NCI-H128 (cell line): ENCODE data around the gene LPO.

Experiments used
- DNase-seq: peaks from one replicate; lab custom pipeline; 2025; ENCODE audit not compliant: unreplicated experiment; lab: John Stamatoyannopoulos, UW

Gene LPO

GRCh38 chr17:58228679-58229078 lies 9.7 kb upstream of the LPO start:
- no peak for DNase-seq

DNA sequence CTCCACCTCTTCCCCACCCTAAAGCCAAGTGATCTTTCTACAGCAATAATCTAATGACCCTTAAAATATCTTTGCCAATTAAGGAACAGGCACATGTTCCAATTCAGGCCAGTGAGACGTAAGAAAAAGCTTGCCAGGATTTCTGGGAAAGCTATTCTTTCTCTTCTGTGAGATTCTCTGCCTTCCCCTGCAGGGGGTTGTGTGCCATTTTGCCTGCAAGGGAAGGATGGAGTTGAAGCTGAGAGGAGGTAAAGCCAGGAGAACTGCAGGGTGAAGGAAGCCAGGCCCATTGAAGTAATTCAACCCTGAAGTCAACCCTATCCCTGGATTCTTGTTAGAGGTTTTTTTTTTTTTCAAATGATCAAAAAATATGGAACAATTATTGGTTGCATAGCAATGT lies 9.0 kb upstream of the LPO start:
- DNase-seq, result no peak

DNA sequence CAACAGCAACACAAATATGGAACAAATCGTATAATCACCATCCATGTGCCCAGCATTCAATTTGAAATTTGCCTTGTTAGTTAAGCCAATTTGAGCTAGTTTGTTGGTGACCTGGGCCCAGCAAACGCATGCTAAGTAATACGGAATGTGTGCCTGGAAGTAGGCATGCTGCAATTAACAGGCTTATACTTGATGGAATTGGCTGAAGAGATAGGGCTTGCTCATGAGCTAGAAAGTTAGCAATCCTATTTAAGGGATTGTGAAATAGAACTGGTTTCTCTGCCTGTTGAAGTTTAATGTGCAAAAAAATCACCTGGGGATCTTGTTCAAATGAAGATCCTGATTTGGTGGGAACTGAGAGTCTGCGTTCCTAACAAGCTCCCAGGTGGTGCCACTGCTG lies 8.5 kb upstream of the LPO start:
- no peak for DNase-seq

- DNase-seq, result no peak
These were observed 6.7 kb upstream of the LPO start for GRCh38 chr17:58231641-58232040.

GRCh38 chr17:58232707-58233156 lies 5.7 kb upstream of the LPO start:
- no peak for DNase-seq

DNA sequence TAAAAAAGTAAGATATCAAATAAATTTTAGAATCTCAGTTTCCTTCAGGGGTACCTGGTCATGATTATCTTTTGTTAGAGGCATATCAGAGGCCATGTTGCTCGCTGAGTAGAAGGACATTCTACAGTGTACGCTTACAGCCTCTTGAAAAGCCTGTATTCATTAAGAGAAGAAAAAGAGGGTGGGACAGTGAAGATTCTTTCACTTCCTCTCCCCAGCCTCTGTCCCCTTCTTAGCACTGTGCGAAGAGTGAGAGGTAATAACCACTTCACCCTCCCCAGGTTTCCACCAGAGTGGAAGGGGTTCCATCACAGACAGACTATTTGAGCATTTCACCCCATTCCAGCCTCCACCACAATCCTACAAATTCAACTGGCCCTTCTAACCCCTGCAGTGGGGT lies 4.8 kb upstream of the LPO start:
- DNase-seq, result no peak

DNA sequence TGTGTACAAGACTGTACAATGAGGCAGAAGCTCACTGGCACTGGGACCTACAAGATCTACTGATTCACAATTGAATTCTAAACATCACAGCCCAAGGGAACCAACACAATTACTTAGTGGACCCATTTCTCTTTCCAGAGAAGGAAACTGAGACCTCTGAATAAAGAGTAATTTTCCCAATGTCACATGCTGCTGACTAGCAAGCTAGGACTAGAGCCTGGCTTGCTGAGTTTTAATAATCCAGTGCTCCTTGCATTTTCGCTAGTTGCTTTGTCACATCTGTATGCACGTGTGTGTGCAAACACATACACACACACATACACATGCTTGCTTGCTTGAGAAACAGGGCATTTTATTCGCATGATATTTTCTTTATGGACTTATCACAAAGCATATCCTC lies 3.9 kb upstream of the LPO start:
- DNase-seq, result no peak

GRCh38 chr17:58235821-58236220 lies 2.6 kb upstream of the LPO start:
- no peak for DNase-seq

DNA sequence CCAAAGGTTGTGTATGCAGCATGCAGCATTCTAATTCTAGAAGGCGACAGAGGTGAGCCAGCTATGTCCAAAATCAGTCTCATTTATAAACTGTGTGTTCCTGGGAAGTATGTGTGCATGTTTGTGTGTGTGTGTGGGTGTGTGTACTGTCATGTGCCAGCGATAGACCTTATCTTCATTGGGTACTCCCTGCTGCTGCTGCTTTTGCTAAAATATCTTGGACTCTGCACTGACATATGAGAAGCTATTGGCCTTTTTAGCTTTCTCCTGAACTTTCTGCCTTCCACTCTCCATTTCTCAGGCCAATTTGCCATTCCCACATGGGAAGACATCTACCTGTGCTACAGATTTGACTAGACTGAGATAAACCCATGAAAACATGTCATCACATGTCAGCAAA lies 2.0 kb upstream of the LPO start:
- DNase-seq, result no peak

DNA sequence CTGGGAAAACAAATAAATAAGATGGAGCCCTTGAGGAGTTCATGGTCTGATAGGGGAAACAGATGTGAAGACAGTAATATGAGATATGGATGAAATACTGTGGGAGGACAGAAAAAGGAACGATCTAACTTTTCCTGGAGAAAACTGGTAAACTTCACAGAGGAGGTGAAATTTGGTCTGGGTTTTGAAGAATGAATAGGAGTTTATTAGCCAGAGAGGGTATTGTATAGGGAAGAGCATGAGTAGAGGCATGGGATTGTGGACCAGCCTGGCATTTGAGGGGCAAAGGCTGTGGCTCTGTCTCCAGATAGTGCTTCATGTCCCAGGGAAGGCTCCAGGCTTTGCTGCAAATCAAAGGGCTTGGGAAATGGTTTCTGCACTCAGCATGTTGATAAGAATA lies 1.6 kb downstream of the LPO start:
- DNase-seq, result no peak

DNA sequence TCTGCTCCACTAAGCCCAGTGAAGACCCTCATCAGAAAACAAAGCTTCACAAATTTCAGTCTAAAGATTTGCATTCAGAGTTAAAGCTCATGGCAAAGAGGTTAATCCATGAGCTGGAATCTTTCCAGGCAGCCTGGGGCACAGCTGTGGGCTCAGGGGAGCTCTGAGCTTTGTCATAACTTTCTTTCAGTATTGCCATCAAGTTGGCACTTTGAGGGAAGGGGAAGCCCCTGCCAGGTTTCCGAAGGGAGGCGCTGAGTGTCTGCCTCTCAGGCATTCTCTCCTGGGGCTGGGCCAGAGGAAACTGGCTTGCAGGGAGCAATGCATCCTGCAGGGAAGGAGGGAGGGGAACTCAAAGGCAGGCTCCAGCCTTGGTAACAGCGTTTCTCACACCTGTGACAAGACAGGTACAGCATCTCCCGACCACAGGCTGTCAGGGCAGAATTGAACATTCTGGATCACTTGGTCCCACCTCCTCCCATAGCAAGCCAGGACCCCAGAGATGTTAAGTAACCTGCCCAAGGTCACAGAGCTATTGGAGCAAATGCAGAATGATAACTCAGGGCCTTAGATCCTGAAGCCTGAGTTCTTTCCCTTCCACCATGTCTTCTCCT lies 3.9 kb downstream of the LPO start:
- DNase-seq, result no peak

- DNase-seq, result no peak
These were observed 6.6 kb downstream of the LPO start for GRCh38 chr17:58244963-58245362.

DNA sequence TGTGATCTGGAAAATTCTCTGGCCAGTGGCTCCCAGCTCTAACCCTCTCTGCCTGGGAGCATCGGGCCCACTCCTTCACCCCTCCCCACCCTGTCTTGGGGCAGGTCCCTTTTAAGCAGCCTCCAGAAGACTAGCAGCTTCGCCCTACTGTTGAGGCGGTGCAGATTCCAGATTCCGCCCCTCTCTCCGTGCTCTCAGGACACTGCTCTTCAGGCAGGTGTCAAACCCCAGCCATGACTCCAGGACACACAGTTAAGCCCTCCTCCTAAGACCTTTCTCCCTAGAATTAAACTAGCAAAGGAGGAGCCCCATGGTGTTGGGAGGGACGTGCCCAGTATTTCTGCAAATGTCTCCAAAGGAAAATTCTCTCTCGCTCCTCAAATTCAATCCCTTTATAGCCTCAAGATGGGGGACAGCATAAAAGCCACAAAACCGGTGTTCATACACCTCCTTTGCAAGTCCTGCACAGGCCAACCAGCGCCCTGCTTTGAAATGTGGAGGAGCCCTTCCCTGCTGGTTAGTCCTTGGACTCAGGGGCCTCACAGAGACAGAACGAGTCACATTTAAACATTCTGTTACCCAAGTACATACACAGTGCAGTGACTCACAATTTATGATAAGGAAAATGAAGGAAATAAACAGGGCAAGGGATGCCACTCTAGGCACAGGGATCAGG lies 7.2 kb downstream of the LPO start:
- no peak for DNase-seq

GRCh38 chr17:58246104-58246740 lies 7.8 kb downstream of the LPO start:
- DNase-seq, result no peak

- DNase-seq, result no peak
These were observed 8.4 kb downstream of the LPO start for GRCh38 chr17:58246781-58247180.

GRCh38 chr17:58247511-58248363 lies 9.4 kb downstream of the LPO start:
- DNase-seq, result no peak

DNA sequence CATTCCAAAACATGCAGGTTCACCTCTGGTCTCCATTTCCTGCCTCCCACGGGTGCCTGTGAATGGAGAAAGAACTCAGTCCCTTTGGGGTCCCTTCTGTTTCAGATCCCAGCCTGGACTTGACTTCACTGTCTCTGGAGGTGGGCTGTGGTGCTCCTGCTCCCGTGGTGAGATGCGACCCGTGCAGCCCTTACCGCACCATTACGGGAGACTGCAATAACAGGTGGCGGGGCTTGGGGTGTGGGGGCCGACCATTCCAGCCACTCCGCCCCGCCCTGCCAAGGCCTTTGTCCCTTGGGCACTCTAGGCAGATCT lies 10.5 kb downstream of the LPO start:
- no peak for DNase-seq

DNA sequence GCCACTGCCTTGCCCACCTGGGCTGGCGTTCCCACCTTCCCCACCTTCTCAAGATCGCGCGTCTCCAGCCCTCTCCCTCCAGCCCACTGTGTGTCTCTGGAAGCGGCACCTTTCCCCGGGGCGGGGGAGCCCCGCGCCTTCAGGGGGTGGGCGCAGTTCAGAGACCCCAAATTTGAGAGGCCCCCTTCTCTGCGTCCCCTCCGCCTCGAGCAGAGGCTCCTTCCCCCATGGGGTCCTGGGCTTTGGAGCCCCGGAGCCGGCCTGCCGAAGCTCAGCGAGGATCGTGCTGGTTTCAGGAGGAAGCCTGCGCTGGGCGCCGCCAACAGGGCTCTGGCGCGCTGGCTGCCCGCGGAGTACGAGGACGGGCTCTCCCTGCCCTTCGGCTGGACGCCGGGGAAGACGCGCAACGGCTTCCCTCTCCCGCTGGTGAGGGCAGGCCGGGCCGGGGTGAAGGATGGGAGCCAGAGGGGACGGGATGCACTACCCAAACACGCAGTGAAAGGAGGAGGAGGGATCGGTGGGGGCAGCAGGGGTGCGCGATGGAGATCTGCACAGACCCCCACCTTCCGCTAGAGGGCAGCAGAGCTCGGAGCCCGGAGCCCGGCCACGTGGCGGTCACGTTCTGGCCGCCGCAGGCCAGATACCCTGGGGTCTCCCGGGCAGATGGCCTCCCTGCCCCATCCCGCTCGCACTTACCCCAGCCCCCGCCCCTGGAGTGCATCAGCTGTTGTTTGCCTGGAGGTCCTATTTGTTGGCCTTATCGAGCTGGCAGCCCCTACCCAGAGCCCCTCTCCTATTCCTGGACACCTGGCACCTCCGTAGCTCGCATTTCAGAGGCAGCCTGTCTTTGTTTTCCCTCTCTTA lies 11.1 kb downstream of the LPO start:
- peak; percentile 21 for DNase-seq

GRCh38 chr17:58250344-58251011 lies 12.1 kb downstream of the LPO start:
- no peak for DNase-seq

- no peak for DNase-seq
These were observed 13.8 kb downstream of the LPO start for GRCh38 chr17:58252141-58252540.
